Skin of body (tissue), 2 donors: ENCODE measurements around the gene GTF3C1. TPM values are rescaled to one million over a fixed set of nuclear protein-coding genes. Genes with fewer than 3 reads are reported as not detected.

Experiments used
- DNase-seq: peaks from one replicate; lab custom pipeline; 2025; lab: John Stamatoyannopoulos, UW
- total RNA-seq: library from RNA; depleted of rRNA; stranded (reverse); fragments of >200 nt; gene quantifications from one replicate; pipeline ENCODE4 v1.2.3, GENCODE V29; 2014

GTF3C1 gene
- total RNA-seq, 1 donor from 2014 or later, result 69.0 TPM

GRCh38 chr16:27517664-27518063 lies 32.0 kb downstream of the GTF3C1 start:
- no peak for DNase-seq

- DNase-seq, result no peak
Measured at GRCh38 chr16:27516365-27516764, 33.3 kb downstream of the GTF3C1 start.

GRCh38 chr16:27515874-27516353 lies 33.8 kb downstream of the GTF3C1 start:
- DNase-seq, result no peak

GRCh38 chr16:27514806-27515205 lies 34.9 kb downstream of the GTF3C1 start:
- DNase-seq, result no peak

GRCh38 chr16:27511657-27512448 lies 37.9 kb downstream of the GTF3C1 start:
- DNase-seq, result no peak

GRCh38 chr16:27508476-27508875 lies 41.2 kb downstream of the GTF3C1 start:
- no peak for DNase-seq

GRCh38 chr16:27506771-27507170 lies 42.9 kb downstream of the GTF3C1 start:
- DNase-seq, result no peak

GRCh38 chr16:27505297-27506236 lies 44.1 kb downstream of the GTF3C1 start:
- no peak for DNase-seq

GRCh38 chr16:27503662-27504061 lies 46.1 kb downstream of the GTF3C1 start:
- DNase-seq, result no peak

GRCh38 chr16:27500801-27501200 lies 48.9 kb downstream of the GTF3C1 start:
- no peak for DNase-seq

- no peak for DNase-seq
Measured at GRCh38 chr16:27499659-27500055, 50.1 kb downstream of the GTF3C1 start.

GRCh38 chr16:27498916-27499658 lies 50.6 kb downstream of the GTF3C1 start:
- DNase-seq, result no peak

- DNase-seq, result peak; percentile 87
Measured at GRCh38 chr16:27498031-27498825, 51.5 kb downstream of the GTF3C1 start.

GRCh38 chr16:27495191-27495590 lies 54.5 kb downstream of the GTF3C1 start:
- DNase-seq, result no peak

- DNase-seq, result no peak
Measured at GRCh38 chr16:27492588-27492979, 57.1 kb downstream of the GTF3C1 start.

- no peak for DNase-seq
Measured at GRCh38 chr16:27491894-27492587, 57.7 kb downstream of the GTF3C1 start.

GRCh38 chr16:27489906-27490305 lies 59.8 kb downstream of the GTF3C1 start:
- no peak for DNase-seq

GRCh38 chr16:27489421-27489820 lies 60.3 kb downstream of the GTF3C1 start:
- no peak for DNase-seq

GRCh38 chr16:27486760-27487159 lies 63.0 kb downstream of the GTF3C1 start:
- no peak for DNase-seq

- DNase-seq, result no peak
Measured at GRCh38 chr16:27486344-27486743, 63.4 kb downstream of the GTF3C1 start.
